Activated T-cell treated with anti-CD3 and anti-CD28 coated beads, Interleukin-2, amount 50 U/mL, for 1 hour (primary cell): ENCODE measurements around the gene LRRC28.
"Not testable (repeated sequence)": the region's sequence is repeated elsewhere in the genome, so short reads cannot be mapped to it uniquely, and the experiment has no call there.

Source experiments
- DNase-seq: peaks from one replicate; pipeline ENCODE4 v3.0.0-alpha.2; 2020

LRRC28 gene

GRCh38 chr15:99345242-99345641 is 94.0 kb downstream of the LRRC28 start:
- DNase-seq: no peak

GRCh38 chr15:99345832-99346462 is 94.7 kb downstream of the LRRC28 start:
- DNase-seq: no peak

GRCh38 chr15:99347574-99347973 is 96.3 kb downstream of the LRRC28 start:
- no peak for DNase-seq

- DNase-seq: no peak
Observed at GRCh38 chr15:99348412-99348811, 97.1 kb downstream of the LRRC28 start.

- DNase-seq: no peak
Observed at GRCh38 chr15:99350408-99350807, 99.1 kb downstream of the LRRC28 start.

GRCh38 chr15:99359769-99360168 is 108.5 kb downstream of the LRRC28 start:
- DNase-seq: no peak

- DNase-seq: no peak
Observed at GRCh38 chr15:99361545-99362185, 110.4 kb downstream of the LRRC28 start.

- no peak for DNase-seq
Observed at GRCh38 chr15:99365242-99365641, 114.0 kb downstream of the LRRC28 start.

GRCh38 chr15:99366013-99366412 is 114.7 kb downstream of the LRRC28 start:
- DNase-seq: no peak

GRCh38 chr15:99368743-99369142 is 117.5 kb downstream of the LRRC28 start:
- no peak for DNase-seq

- DNase-seq: no peak
Observed at GRCh38 chr15:99369196-99369595, 117.9 kb downstream of the LRRC28 start.

GRCh38 chr15:99371180-99372103 is 120.2 kb downstream of the LRRC28 start:
- DNase-seq: no peak

GRCh38 chr15:99385005-99385669 is 133.9 kb downstream of the LRRC28 start:
- no peak for DNase-seq

GRCh38 chr15:99385865-99386264 is 134.6 kb downstream of the LRRC28 start:
- no peak for DNase-seq

- no peak for DNase-seq
Observed at GRCh38 chr15:99386391-99386790, 135.1 kb downstream of the LRRC28 start.

GRCh38 chr15:99387421-99388168 is 136.3 kb downstream of the LRRC28 start:
- DNase-seq: no peak

GRCh38 chr15:99390667-99391066 is 139.4 kb downstream of the LRRC28 start:
- DNase-seq: no peak

- DNase-seq: no peak
Observed at GRCh38 chr15:99393641-99394040, 142.4 kb downstream of the LRRC28 start.

GRCh38 chr15:99396375-99396774 is 145.1 kb downstream of the LRRC28 start:
- no peak for DNase-seq

GRCh38 chr15:99399061-99399460 is 147.8 kb downstream of the LRRC28 start:
- no peak for DNase-seq

GRCh38 chr15:99399618-99400017 is 148.3 kb downstream of the LRRC28 start:
- no peak for DNase-seq

- DNase-seq: not testable (repeated sequence)
Observed at GRCh38 chr15:99401216-99401615, 149.9 kb downstream of the LRRC28 start.
